PC-3 (cell line): ENCODE data around the gene HPCAL4. TPM values are rescaled to one million over a fixed set of nuclear protein-coding genes. Genes with fewer than 3 reads are reported as not detected.

Experiments
- ATAC-seq: fragments of 200-7000 bp; cut with Tn5 transposase; 2 replicates; pipeline ENCODE4 v1.9.1; 2020; ENCODE audit warnings: mild to moderate bottlenecking, moderate library complexity
- BruUV-seq: library from RNA; stranded (reverse); fragments of 400-500 nt; replicated peaks from 2 replicates; lab custom pipeline; 2021; lab: Mats Ljungman, UMichigan
- CTCF ChIA-PET: fragments of 300-600 bp; sonication (Branson Sonifier 250); formaldehyde crosslinking; loops from one replicate; lab custom pipeline; 2022; ENCODE audit warnings: antibody characterized with exemption; lab: Charles Lee
- POLR2A ChIA-PET: fragments of 300-600 bp; sonication (Branson Sonifier 250); formaldehyde crosslinking; loops from one replicate; lab custom pipeline; 2022; ENCODE audit warnings: antibody characterized with exemption; ENCODE audit not compliant: unreplicated experiment; lab: Charles Lee
- DNase-seq: peaks from one replicate; pipeline ENCODE4 v3.0.0-alpha.2; 2015
- H2AFZ ChIP-seq: fragments of 300-600 bp; sonication (generic); 2 replicates; pipeline ENCODE4 v1.6.0; 2016; ENCODE audit warnings: antibody characterized with exemption, low read length
- H3F3A ChIP-seq: fragments of 300-600 bp; sonication (generic); one replicate; pipeline ENCODE4 v1.6.0; 2017; ENCODE audit warnings: antibody characterized with exemption, low read length, control low read depth, mild to moderate bottlenecking; ENCODE audit not compliant: unreplicated experiment
- H3K27ac ChIP-seq: fragments of 300-600 bp; sonication (generic); 2 replicates; pipeline ENCODE4 v1.5.1; 2016; ENCODE audit warnings: mild to moderate bottlenecking, low read length
- H3K27me3 ChIP-seq: fragments of 300-600 bp; sonication (generic); 2 replicates; pipeline ENCODE4 v1.6.1; 2016; ENCODE audit warnings: low read length, mixed read lengths
- H3K36me3 ChIP-seq: fragments of 300-600 bp; sonication (generic); 2 replicates; pipeline ENCODE4 v1.6.1; 2016; ENCODE audit warnings: low read depth, mixed run types, low read length, mixed read lengths
- H3K4me1 ChIP-seq: fragments of 300-600 bp; sonication (generic); 2 replicates; pipeline ENCODE4 v1.5.1; 2016; ENCODE audit warnings: low read length; ENCODE audit not compliant: insufficient read depth
- H3K4me2 ChIP-seq: fragments of 300-600 bp; sonication (generic); 2 replicates; pipeline ENCODE4 v1.6.0; 2016; ENCODE audit warnings: low read length
- H3K4me3 ChIP-seq: fragments of 300-600 bp; sonication (generic); 2 replicates; pipeline ENCODE4 v1.5.1; 2016; ENCODE audit warnings: mild to moderate bottlenecking, low read length, mixed read lengths
- H3K79me2 ChIP-seq: fragments of 300-600 bp; sonication (generic); 2 replicates; pipeline ENCODE4 v1.6.1; 2017; ENCODE audit warnings: low read length, mixed read lengths
- H3K9ac ChIP-seq: fragments of 300-600 bp; sonication (generic); 2 replicates; pipeline ENCODE4 v1.6.0; 2016; ENCODE audit warnings: mild to moderate bottlenecking, low read length
- H3K9me2 ChIP-seq: fragments of 300-600 bp; sonication (generic); replicated peaks from 2 replicates; pipeline ENCODE4 v1.6.1; 2016; ENCODE audit warnings: mixed run types, low read length, mixed read lengths
- H3K9me3 ChIP-seq: fragments of 300-600 bp; sonication (generic); 2 replicates; pipeline ENCODE4 v1.6.1; 2016; ENCODE audit warnings: low read length, mixed read lengths
- H4K20me1 ChIP-seq: fragments of 300-600 bp; sonication (generic); 2 replicates; pipeline ENCODE4 v1.6.1; 2016; ENCODE audit warnings: low read length, mixed read lengths
- EZH2 ChIP-seq: fragments of 300-600 bp; sonication (generic); IDR thresholded peaks from one replicate; pipeline ENCODE4 v1.6.1; 2017; ENCODE audit warnings: antibody characterized with exemption, mild to moderate bottlenecking, low read length; ENCODE audit not compliant: unreplicated experiment
- EZH2phosphoT487 ChIP-seq: fragments of 300-600 bp; sonication (generic); IDR thresholded peaks from 2 replicates; pipeline ENCODE4 v1.6.1; 2018; ENCODE audit warnings: mild to moderate bottlenecking, antibody characterized with exemption, low read length, borderline replicate concordance
- intact Hi-C: fragments of 100-400 bp; cut with micrococcal nuclease; formaldehyde crosslinking; loops from 2 replicates; pipeline ENCODE4 v1.9.0; 2023
- total RNA-seq: library from RNA; depleted of rRNA; stranded (reverse); fragments of >200 nt; gene quantifications from 2 replicates; pipeline ENCODE4 v1.2.3, GENCODE V29; 2014
- TF ChIP-seq, protein P1 (sequence below): fragments of 300-600 bp; sonication (generic); conservative IDR thresholded peaks from 2 replicates; pipeline ENCODE4 v1.5.1; 2017; ENCODE audit warnings: antibody characterized with exemption, low read depth, mild to moderate bottlenecking, low read length

HPCAL4 gene
- total RNA-seq, 1 experiment from 2014 or later = 0.04 TPM

DNA sequence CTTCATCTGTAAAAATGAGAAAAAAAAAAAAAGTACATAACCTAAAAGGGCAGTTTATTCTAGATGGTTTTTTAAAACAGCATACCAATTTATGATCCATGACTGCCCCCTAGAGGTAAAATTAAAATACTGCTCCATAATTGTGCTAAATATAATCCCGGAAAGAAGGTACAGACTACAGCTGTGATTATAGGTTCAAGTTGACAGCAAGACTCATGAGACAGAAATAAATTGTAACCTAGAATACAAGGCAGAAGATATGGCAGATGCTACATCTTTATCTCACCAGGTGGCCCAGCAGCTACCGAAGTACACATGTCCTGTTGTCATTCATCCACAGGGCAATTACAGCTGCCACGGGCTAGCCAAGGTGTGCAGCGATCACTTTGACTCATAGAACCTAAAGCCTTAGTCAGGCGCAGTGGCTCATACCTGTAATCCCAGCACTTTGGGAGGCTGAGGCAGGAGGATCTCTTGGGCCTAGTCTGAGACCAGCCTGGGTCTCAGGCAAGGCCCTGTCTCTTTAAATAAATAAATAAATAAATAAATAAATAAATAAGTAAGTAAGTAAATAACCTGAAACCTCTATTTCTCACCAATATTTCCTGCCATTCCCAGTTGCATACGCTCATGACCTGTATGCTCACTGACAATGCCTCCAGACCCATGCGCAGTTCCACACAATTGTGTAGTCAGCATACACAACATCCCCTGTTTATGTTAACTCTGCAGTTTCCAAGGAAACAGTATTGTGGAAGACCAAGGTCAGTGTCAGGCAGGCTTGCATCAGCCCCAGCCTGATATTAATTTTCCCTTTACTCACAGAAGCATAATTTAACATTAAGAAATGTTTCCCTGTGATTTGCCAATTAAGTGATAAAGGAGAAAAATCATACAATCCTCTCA, 29.1 kb upstream of the HPCAL4 start:
- H3F3A ChIP-seq = no peaks in the 10 kb centered on the region
- BruUV-seq = no TSS peak

DNA sequence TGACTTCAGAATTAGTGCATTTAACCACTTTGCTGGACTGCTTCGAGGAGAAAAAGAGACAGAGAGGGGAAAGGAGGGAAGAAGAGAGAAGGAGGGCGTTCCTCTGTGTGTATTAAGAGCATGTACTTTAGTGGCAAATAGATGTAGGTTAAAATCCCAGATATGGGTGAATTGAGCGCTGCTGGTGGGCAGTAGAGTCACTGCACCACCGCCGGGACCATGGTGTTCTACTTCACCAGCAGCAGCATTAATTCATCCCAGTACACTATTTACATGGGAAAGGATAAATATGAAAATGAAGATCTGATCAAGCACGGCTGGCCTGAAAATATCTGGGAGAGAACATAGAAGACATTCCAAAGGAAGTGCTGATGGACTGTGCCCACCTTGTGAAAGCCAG, 26.6 kb upstream of the HPCAL4 start:
- Histone ChIP-seq H3K79me2 (no peaks in the 10 kb centered on the region), H3K4me3 (no peak overlapping the region), H3K27ac (no peak overlapping the region), H3K4me2 (no peak overlapping the region), H3K9me2 (no peaks in the 10 kb centered on the region), H3K9ac (no peak overlapping the region), H3K4me1 (peaks cover 12% of the 10 kb centered on the region), H3K36me3 (no peaks in the 10 kb centered on the region), H3K27me3 (peaks cover 20% of the 10 kb centered on the region; the same call in 1 of the 2 replicates), H3F3A (no peaks in the 10 kb centered on the region), H3K9me3 (no peaks in the 10 kb centered on the region), H4K20me1 (no peaks in the 10 kb centered on the region), H2AFZ (no peak overlapping the region)
- DNase-seq = no peak
- ATAC-seq = no peak
- CTCF ChIA-PET = no interaction called here
- BruUV-seq = no TSS peak
- POLR2A ChIA-PET = no interaction called here
- intact Hi-C loops = no loop called here
- TF ChIP-seq, protein P1, sequence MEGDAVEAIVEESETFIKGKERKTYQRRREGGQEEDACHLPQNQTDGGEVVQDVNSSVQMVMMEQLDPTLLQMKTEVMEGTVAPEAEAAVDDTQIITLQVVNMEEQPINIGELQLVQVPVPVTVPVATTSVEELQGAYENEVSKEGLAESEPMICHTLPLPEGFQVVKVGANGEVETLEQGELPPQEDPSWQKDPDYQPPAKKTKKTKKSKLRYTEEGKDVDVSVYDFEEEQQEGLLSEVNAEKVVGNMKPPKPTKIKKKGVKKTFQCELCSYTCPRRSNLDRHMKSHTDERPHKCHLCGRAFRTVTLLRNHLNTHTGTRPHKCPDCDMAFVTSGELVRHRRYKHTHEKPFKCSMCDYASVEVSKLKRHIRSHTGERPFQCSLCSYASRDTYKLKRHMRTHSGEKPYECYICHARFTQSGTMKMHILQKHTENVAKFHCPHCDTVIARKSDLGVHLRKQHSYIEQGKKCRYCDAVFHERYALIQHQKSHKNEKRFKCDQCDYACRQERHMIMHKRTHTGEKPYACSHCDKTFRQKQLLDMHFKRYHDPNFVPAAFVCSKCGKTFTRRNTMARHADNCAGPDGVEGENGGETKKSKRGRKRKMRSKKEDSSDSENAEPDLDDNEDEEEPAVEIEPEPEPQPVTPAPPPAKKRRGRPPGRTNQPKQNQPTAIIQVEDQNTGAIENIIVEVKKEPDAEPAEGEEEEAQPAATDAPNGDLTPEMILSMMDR = no peak
- no peak for TF ChIP-seq EZH2phosphoT487
- TF ChIP-seq EZH2 = no peak

More for the DNA sequence above, 29.1 kb upstream of the HPCAL4 start:
- peak; percentile 83 for DNase-seq
- peak; percentile 54 for ATAC-seq
- POLR2A ChIA-PET = no interaction called here
- intact Hi-C loops = loop anchor here (2.0 to 10.0 kb wide), 4 partner anchors 20 to 626 kb away; no protein-coding TSS in a partner anchor
- Histone ChIP-seq H3K4me1 (peaks cover 12% of the 10 kb centered on the region), H3K36me3 (no peaks in the 10 kb centered on the region), H3K27me3 (peaks cover 13% of the 10 kb centered on the region; the same call in 1 of the 2 replicates), H2AFZ (peak overlapping the region; percentile 55), H3K9me2 (no peaks in the 10 kb centered on the region), H3K4me3 (no peak overlapping the region; the same call in 1 of the 2 replicates), H3K9me3 (no peaks in the 10 kb centered on the region), H3K9ac (no peak overlapping the region), H3K4me2 (peak overlapping the region; percentile 62), H3K79me2 (no peaks in the 10 kb centered on the region), H4K20me1 (no peaks in the 10 kb centered on the region), H3K27ac (no peak overlapping the region)
- CTCF ChIA-PET = interaction anchor here (1.2 kb wide), 1 partner anchor 114 kb away, joined by 24 read pairs; no protein-coding TSS in a partner anchor
- no peak for TF ChIP-seq EZH2phosphoT487
- TF ChIP-seq, protein P1 = peak; percentile 80
- TF ChIP-seq EZH2 = no peak

DNA sequence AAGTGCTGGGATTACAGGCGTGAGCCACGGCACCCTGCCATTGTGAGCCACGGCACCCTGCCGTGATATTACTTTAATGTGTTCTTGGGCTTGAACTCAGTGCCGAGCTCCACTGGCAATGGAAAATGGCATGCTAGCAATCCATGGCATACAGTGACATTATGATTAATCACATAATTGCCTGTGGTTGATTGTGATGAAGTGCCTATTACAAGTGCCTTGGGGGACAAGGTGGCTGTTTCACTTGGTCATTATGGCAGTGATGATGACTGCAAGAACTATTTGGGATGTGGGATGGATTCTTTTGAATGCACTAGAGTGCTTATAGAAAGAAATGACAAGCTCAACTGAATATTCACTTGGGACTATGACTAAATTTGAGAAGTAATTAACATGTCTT, 22.3 kb upstream of the HPCAL4 start:
- CTCF ChIA-PET = no interaction called here

More for the DNA sequence above, 22.3 kb upstream of the HPCAL4 start:
- no peak for ATAC-seq
- H3K9me3 ChIP-seq = no peaks in the 10 kb centered on the region
- H3K9me2 ChIP-seq = no peaks in the 10 kb centered on the region
- no peak overlapping the region for H2AFZ ChIP-seq
- intact Hi-C loops = no loop called here
- H3F3A ChIP-seq = no peaks in the 10 kb centered on the region
- no peak overlapping the region for H3K4me2 ChIP-seq
- H3K79me2 ChIP-seq = no peaks in the 10 kb centered on the region
- no TSS peak for BruUV-seq
- no peak overlapping the region for H3K27ac ChIP-seq
- H3K27me3 ChIP-seq = peaks cover 20% of the 10 kb centered on the region; the same call in 1 of the 2 replicates
- no peaks in the 10 kb centered on the region for H3K4me1 ChIP-seq
- no peaks in the 10 kb centered on the region for H4K20me1 ChIP-seq
- no peak overlapping the region for H3K4me3 ChIP-seq
- POLR2A ChIA-PET = no interaction called here
- H3K9ac ChIP-seq = no peak overlapping the region
- DNase-seq = no peak
- TF ChIP-seq EZH2phosphoT487 (no peak), EZH2 (no peak)
- TF ChIP-seq, protein P1 = no peak
- no peaks in the 10 kb centered on the region for H3K36me3 ChIP-seq
